Panc1 (cell line): Measurements from ENCODE around the gene GDPD3. TPM values are rescaled to one million over a fixed set of nuclear protein-coding genes. Genes with fewer than 3 reads are reported as not detected.

Experiments used
- ATAC-seq: fragments of 200-7000 bp; cut with Tn5 transposase; 2 replicates; pipeline ENCODE4 v1.9.1; 2020; ENCODE audit warnings: mild to moderate bottlenecking, moderate library complexity
- BruUV-seq: library from RNA; stranded (reverse); fragments of 400-500 nt; replicated peaks from 2 replicates; lab custom pipeline; 2021; lab: Mats Ljungman, UMichigan
- CTCF ChIA-PET: fragments of 300-600 bp; sonication (Branson Sonifier 250); formaldehyde crosslinking; loops from one replicate; lab custom pipeline; 2022; ENCODE audit warnings: antibody characterized with exemption; lab: Charles Lee
- POLR2A ChIA-PET: fragments of 300-600 bp; sonication (Branson Sonifier 250); formaldehyde crosslinking; loops from one replicate; lab custom pipeline; 2022; ENCODE audit warnings: antibody characterized with exemption; lab: Charles Lee
- DNase-seq: peaks from one replicate; pipeline ENCODE4 v3.0.0-alpha.2; 2010; ENCODE audit warnings: low read depth, low spot score
- H3K27ac ChIP-seq: 2 replicates; pipeline ENCODE4 v1.5.1; 2011; ENCODE audit warnings: mild to moderate bottlenecking, low read length, inconsistent platforms
- H3K27me3 ChIP-seq: fragments of 200-500 bp; sonication (Bioruptor generic); 2 replicates; pipeline ENCODE4 v1.6.0; 2014; ENCODE audit warnings: low read length, inconsistent platforms; ENCODE audit not compliant: control insufficient read depth, insufficient read depth
- H3K36me3 ChIP-seq: fragments of 200-500 bp; sonication (Bioruptor generic); 2 replicates; pipeline ENCODE4 v1.5.1; 2014; ENCODE audit warnings: inconsistent platforms, mild to moderate bottlenecking, low read length, moderate library complexity; ENCODE audit not compliant: control insufficient read depth, insufficient read depth
- H3K4me1 ChIP-seq: 2 replicates; pipeline ENCODE4 v1.5.1; 2011; ENCODE audit warnings: inconsistent platforms, mild to moderate bottlenecking, low read length, moderate library complexity; ENCODE audit not compliant: control insufficient read depth, insufficient read depth
- H3K4me3 ChIP-seq, 2 experiments: 2 replicates each; pipeline ENCODE4 v1.5.1; 2011 to 2012; ENCODE audit warnings: low read depth in 2 of 2, low read length in 2 of 2, mild to moderate bottlenecking in 2 of 2, inconsistent platforms in 1 of 2, moderate library complexity in 1 of 2
- H3K9me3 ChIP-seq: fragments of 200-500 bp; sonication (Bioruptor generic); 2 replicates; pipeline ENCODE4 v1.5.1; 2014; ENCODE audit warnings: low read depth, mild to moderate bottlenecking, inconsistent platforms, low read length, moderate library complexity; ENCODE audit not compliant: control insufficient read depth, insufficient read depth
- CTCF ChIP-seq: fragments of 450-650 bp; IDR thresholded peaks from 2 replicates; pipeline ENCODE4 v1.5.1; 2017; ENCODE audit warnings: mild to moderate bottlenecking
- POLR2AphosphoS5 ChIP-seq: IDR thresholded peaks from 2 replicates; pipeline ENCODE4 v1.6.1; 2012; ENCODE audit warnings: mild to moderate bottlenecking, low read depth, low read length, moderate library complexity
- SIN3A ChIP-seq: IDR thresholded peaks from 2 replicates; pipeline ENCODE4 v1.6.1; 2012; ENCODE audit warnings: low read depth, mild to moderate bottlenecking, low read length, moderate library complexity, borderline replicate concordance; ENCODE audit not compliant: insufficient read depth
- TCF7L2 ChIP-seq: IDR thresholded peaks from 2 replicates; pipeline ENCODE4 v1.6.1; 2011; ENCODE audit warnings: mild to moderate bottlenecking, low read depth, low read length, inconsistent platforms
- in situ Hi-C: cut with HindIII; loops from 2 replicates; pipeline ENCODE4 v1.10.0; 2016; ENCODE audit warnings: low sequenced_read_pairs, low pct_unique_long_range_greater_than_20kb
- intact Hi-C: fragments of 100-400 bp; cut with micrococcal nuclease; formaldehyde crosslinking; loops from one replicate; pipeline ENCODE4 v1.10.0; 2022; ENCODE audit not compliant: unreplicated experiment
- total RNA-seq: library from RNA; stranded (reverse); gene quantifications from one replicate; pipeline ENCODE4 v1.2.1, GENCODE V29; 2021; ENCODE audit not compliant: unreplicated experiment
- TF ChIP-seq, protein P1 (sequence below), 2 experiments: IDR thresholded peaks; 2 replicates each; pipeline ENCODE4 v1.6.1; 2011 to 2012; ENCODE audit warnings: low read depth in 2 of 2, control low read depth in 1 of 2, low read length in 1 of 2, mild to moderate bottlenecking in 1 of 2, moderate library complexity in 1 of 2; ENCODE audit not compliant: insufficient read depth in 1 of 2

GDPD3 gene
- total RNA-seq, 1 experiment from 2014 or later: 2.5 TPM

DNA sequence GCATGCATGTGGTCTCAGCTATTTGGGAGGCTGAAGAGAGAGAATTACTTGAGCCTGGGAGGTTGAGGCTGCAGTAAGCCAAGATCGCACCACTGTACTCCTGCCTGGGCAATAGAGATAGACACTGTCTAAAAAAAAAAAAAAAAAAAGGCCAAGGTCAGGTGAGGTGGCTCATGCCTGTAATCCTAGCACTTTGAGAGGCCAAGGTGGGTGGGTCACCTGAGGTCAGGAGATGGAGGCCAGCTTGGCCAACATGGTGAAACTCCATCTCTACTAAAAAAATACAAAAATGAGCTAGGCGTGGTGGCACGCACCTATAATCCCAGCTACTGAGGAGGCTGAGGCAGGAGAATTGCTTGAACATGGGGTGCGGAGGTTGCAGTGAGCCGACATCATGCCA, 41.9 kb upstream of the GDPD3 start:
- Histone ChIP-seq H3K9me3 (no peaks in the 10 kb centered on the region), H3K27me3 (no peaks in the 10 kb centered on the region), H3K4me3 (no peak overlapping the region), H3K27ac (no peak overlapping the region), H3K36me3 (no peaks in the 10 kb centered on the region), H3K4me1 (no peaks in the 10 kb centered on the region)
- ATAC-seq (no peak), DNase-seq (no peak)
- CTCF ChIA-PET: no interaction called here
- TF ChIP-seq CTCF: no peak
- no peak for TF ChIP-seq TCF7L2
- no peak for TF ChIP-seq SIN3A
- TF ChIP-seq, protein P1, sequence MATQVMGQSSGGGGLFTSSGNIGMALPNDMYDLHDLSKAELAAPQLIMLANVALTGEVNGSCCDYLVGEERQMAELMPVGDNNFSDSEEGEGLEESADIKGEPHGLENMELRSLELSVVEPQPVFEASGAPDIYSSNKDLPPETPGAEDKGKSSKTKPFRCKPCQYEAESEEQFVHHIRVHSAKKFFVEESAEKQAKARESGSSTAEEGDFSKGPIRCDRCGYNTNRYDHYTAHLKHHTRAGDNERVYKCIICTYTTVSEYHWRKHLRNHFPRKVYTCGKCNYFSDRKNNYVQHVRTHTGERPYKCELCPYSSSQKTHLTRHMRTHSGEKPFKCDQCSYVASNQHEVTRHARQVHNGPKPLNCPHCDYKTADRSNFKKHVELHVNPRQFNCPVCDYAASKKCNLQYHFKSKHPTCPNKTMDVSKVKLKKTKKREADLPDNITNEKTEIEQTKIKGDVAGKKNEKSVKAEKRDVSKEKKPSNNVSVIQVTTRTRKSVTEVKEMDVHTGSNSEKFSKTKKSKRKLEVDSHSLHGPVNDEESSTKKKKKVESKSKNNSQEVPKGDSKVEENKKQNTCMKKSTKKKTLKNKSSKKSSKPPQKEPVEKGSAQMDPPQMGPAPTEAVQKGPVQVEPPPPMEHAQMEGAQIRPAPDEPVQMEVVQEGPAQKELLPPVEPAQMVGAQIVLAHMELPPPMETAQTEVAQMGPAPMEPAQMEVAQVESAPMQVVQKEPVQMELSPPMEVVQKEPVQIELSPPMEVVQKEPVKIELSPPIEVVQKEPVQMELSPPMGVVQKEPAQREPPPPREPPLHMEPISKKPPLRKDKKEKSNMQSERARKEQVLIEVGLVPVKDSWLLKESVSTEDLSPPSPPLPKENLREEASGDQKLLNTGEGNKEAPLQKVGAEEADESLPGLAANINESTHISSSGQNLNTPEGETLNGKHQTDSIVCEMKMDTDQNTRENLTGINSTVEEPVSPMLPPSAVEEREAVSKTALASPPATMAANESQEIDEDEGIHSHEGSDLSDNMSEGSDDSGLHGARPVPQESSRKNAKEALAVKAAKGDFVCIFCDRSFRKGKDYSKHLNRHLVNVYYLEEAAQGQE (IDR thresholded peaks at IDR 0.05; ENCODE audit: insufficient read depth in 1 of 2, low read depth in 2 of 2, low read length in 1 of 2): no peak
- no peak for TF ChIP-seq POLR2AphosphoS5
- in situ Hi-C loops (no loop called here), intact Hi-C loops (no loop called here)
- no TSS peak for BruUV-seq
- POLR2A ChIA-PET: no interaction called here

GRCh38 chr16:30152517-30152916, 39.2 kb upstream of the GDPD3 start:
- Histone ChIP-seq H3K27me3 (no peaks in the 10 kb centered on the region), H3K27ac (no peak overlapping the region), H3K4me1 (no peaks in the 10 kb centered on the region), H3K36me3 (no peaks in the 10 kb centered on the region), H3K4me3 (no peak overlapping the region), H3K9me3 (peaks cover 5% of the 10 kb centered on the region; the same call in 1 of the 2 replicates)
- ATAC-seq (no peak), DNase-seq (no peak)
- TF ChIP-seq, protein P1 (IDR thresholded peaks at IDR 0.05; ENCODE audit: insufficient read depth in 1 of 2, low read depth in 2 of 2, low read length in 1 of 2): no peak
- TF ChIP-seq TCF7L2: no peak
- no TSS peak for BruUV-seq
- intact Hi-C loops (no loop called here), in situ Hi-C loops (no loop called here)
- ChIA-PET POLR2A (no interaction called here), CTCF (interaction anchor here (0.6 kb wide), 1 partner anchor 28 kb away, joined by 4 read pairs; no protein-coding TSS in a partner anchor)
